Esophagus (tissue), 2 donors: ENCODE data around the gene ARRDC3. TPM values are rescaled to one million over a fixed set of nuclear protein-coding genes. Genes with fewer than 3 reads are reported as not detected.
"Not testable (repeated sequence)": the region's sequence is repeated elsewhere in the genome, so short reads cannot be mapped to it uniquely, and the experiment has no call there.

Experiments used
- H3K27ac ChIP-seq, 2 donors: one replicate each; pipeline ENCODE4 v1.5.1; 2013; ENCODE audit warnings: low read depth in 2 of 2, mild to moderate bottlenecking in 2 of 2, inconsistent platforms in 1 of 2, low read length in 1 of 2, moderate library complexity in 1 of 2
- H3K27me3 ChIP-seq, 2 donors: one replicate each; pipeline ENCODE4 v1.6.1; 2013; ENCODE audit warnings: low read length in 2 of 2, control low read depth in 1 of 2, mild to moderate bottlenecking in 1 of 2; ENCODE audit not compliant: insufficient read depth in 2 of 2, control insufficient read depth in 1 of 2
- H3K36me3 ChIP-seq, 2 donors: one replicate each; pipeline ENCODE4 v1.6.1; 2013; ENCODE audit warnings: low read length in 1 of 2; ENCODE audit not compliant: control insufficient read depth in 2 of 2, insufficient read depth in 2 of 2
- H3K4me1 ChIP-seq, 2 donors: one replicate each; pipeline ENCODE4 v1.6.1; 2013; ENCODE audit warnings: low read length in 1 of 2; ENCODE audit not compliant: control insufficient read depth in 2 of 2, insufficient read depth in 2 of 2
- H3K4me3 ChIP-seq, 2 donors: one replicate each; pipeline ENCODE4 v1.5.1; 2013; ENCODE audit warnings: low read length in 2 of 2, mild to moderate bottlenecking in 2 of 2, low read depth in 1 of 2, moderate library complexity in 1 of 2
- H3K9me3 ChIP-seq, 2 donors: one replicate each; pipeline ENCODE4 v1.6.1; 2013; ENCODE audit warnings: mild to moderate bottlenecking in 2 of 2, low read depth in 1 of 2, low read length in 1 of 2, moderate library complexity in 1 of 2; ENCODE audit not compliant: control insufficient read depth in 2 of 2, insufficient read depth in 1 of 2
- WGBS, 2 donors: extraction: QIAGEN DNeasy Blood & Tissue Kit; methylation state at CpG; one replicate each; pipeline ENCODE4 v1.1.7; 2013; 5-methylcytosine and 5-hydroxymethylcytosine counted together
- polyA plus RNA-seq, 2 donors: library from polyadenylated mRNA; stranded (reverse); fragments of 200-250 nt; gene quantifications; one replicate each; pipeline ENCODE4 v1.2.3, GENCODE V29; 2013
- donor health status: healthy with polysubstance abuse.
- donor health status: Bipolar disorder and iron deficiency.

ARRDC3 gene
- polyA plus RNA-seq, 2 donors, result 17.4 to 26.6 TPM

- H3K4me1 ChIP-seq, result no peaks in the 10 kb centered on the region
- H3K4me3 ChIP-seq, result no peak overlapping the region
- WGBS, 2 donors, result 98 to 100% methylated on average over 1 of the region's 1 CpG
- H3K27ac ChIP-seq, result no peak overlapping the region
- H3K9me3 ChIP-seq, result no peaks in the 10 kb centered on the region
- no peaks in the 10 kb centered on the region for H3K27me3 ChIP-seq
- peaks cover 3 to 7% of the 10 kb centered on the region in 2 donors for H3K36me3 ChIP-seq
These were observed 16.6 kb downstream of the ARRDC3 start for GRCh38 chr5:91366551-91366950.

- Histone ChIP-seq H3K36me3 (peaks cover 0 to 4% of the 10 kb centered on the region in 2 donors), H3K4me1 (no peaks in the 10 kb centered on the region), H3K27me3 (no peaks in the 10 kb centered on the region), H3K9me3 (no peaks in the 10 kb centered on the region), H3K4me3 (no peak overlapping the region), H3K27ac (no peak overlapping the region)
- WGBS, 2 donors, result 93 to 96% methylated on average over 3 of the region's 3 CpGs
These were observed 17.6 kb downstream of the ARRDC3 start for GRCh38 chr5:91365498-91365897.

DNA sequence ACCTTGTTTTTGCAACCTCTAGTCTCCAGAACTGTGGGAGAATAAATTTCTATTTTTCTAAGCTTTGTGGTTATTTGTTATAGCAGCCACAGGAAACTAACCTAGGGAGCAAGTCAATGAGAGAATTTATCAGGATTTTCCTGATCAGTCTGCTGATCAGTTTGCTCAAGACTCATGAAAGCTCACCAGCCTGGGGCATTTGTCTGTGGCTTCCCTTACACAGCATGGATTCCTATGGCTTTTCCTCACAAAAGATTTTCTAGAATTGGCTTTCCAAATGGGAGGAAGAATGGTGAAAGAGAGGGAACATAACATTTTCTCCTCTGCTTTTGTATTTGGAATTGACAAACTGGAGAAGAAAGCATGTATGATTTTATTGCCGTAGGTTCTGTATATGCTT lies 20.2 kb downstream of the ARRDC3 start:
- Histone ChIP-seq H3K27ac (no peak overlapping the region), H3K4me3 (no peak overlapping the region), H3K36me3 (peaks cover 0 to under 1% of the 10 kb centered on the region in 2 donors), H3K4me1 (no peaks in the 10 kb centered on the region), H3K9me3 (no peaks in the 10 kb centered on the region), H3K27me3 (no peaks in the 10 kb centered on the region)
- WGBS, 2 donors, result 94 to 95% methylated on average over 1 of the region's 1 CpG

- Histone ChIP-seq H3K36me3 (no peaks in the 10 kb centered on the region), H3K27ac (no peak overlapping the region), H3K9me3 (no peaks in the 10 kb centered on the region), H3K27me3 (no peaks in the 10 kb centered on the region), H3K4me1 (peaks cover 0 to 3% of the 10 kb centered on the region in 2 donors), H3K4me3 (no peak overlapping the region)
- WGBS, 2 donors, result 81 to 90% methylated on average over 3 of the region's 3 CpGs
These were observed 21.3 kb downstream of the ARRDC3 start for GRCh38 chr5:91361790-91362189.

- no peaks in the 10 kb centered on the region for H3K27me3 ChIP-seq
- H3K36me3 ChIP-seq, result no peaks in the 10 kb centered on the region
- no peak overlapping the region for H3K27ac ChIP-seq
- H3K9me3 ChIP-seq, result no peaks in the 10 kb centered on the region
- WGBS, 2 donors, result 71 to 75% methylated on average over 6 of the region's 6 CpGs
- peaks cover 0 to 3% of the 10 kb centered on the region in 2 donors for H3K4me1 ChIP-seq
- H3K4me3 ChIP-seq, result no peak overlapping the region
These were observed 21.9 kb downstream of the ARRDC3 start for GRCh38 chr5:91361055-91361701.

- H3K4me3 ChIP-seq, result no peak overlapping the region
- no peaks in the 10 kb centered on the region for H3K27me3 ChIP-seq
- no peaks in the 10 kb centered on the region for H3K9me3 ChIP-seq
- no peak overlapping the region for H3K27ac ChIP-seq
- H3K36me3 ChIP-seq, result no peaks in the 10 kb centered on the region
- peaks cover 0 to 3% of the 10 kb centered on the region in 2 donors for H3K4me1 ChIP-seq
- 95 to 97% methylated on average over 4 of the region's 4 CpGs for WGBS, 2 donors
These were observed 23.0 kb downstream of the ARRDC3 start for GRCh38 chr5:91359962-91360609.

GRCh38 chr5:91357806-91358205 lies 25.3 kb downstream of the ARRDC3 start:
- Histone ChIP-seq H3K9me3 (no peaks in the 10 kb centered on the region), H3K4me1 (peaks cover 0 to 3% of the 10 kb centered on the region in 2 donors), H3K27ac (no peak overlapping the region), H3K36me3 (no peaks in the 10 kb centered on the region), H3K27me3 (no peaks in the 10 kb centered on the region), H3K4me3 (no peak overlapping the region)
- 39 to 41% methylated on average over 2 of the region's 2 CpGs for WGBS, 2 donors

- peaks cover 0 to 3% of the 10 kb centered on the region in 2 donors for H3K4me1 ChIP-seq
- H3K27me3 ChIP-seq, result no peaks in the 10 kb centered on the region
- 38 to 50% methylated on average over 8 of the region's 8 CpGs for WGBS, 2 donors
- no peaks in the 10 kb centered on the region for H3K36me3 ChIP-seq
- no peaks in the 10 kb centered on the region for H3K9me3 ChIP-seq
- no peak overlapping the region for H3K4me3 ChIP-seq
- peak overlapping the region; percentile 13 to 41 for H3K27ac ChIP-seq
These were observed 26.0 kb downstream of the ARRDC3 start for GRCh38 chr5:91357012-91357634.

GRCh38 chr5:91354867-91355266 lies 28.2 kb downstream of the ARRDC3 start:
- not testable (repeated sequence) for H3K4me1 ChIP-seq, H3K9me3 ChIP-seq, H3K27me3 ChIP-seq, H3K27ac ChIP-seq, H3K4me3 ChIP-seq, H3K36me3 ChIP-seq
- WGBS, 2 donors, result 81 to 90% methylated on average over 4 of the region's 4 CpGs
